ENCODE results near the gene EEF1G.

- TF ChIP-seq CEBPB (IDR thresholded peaks at IDR 0.05) (no peak), EP300 (IDR thresholded peaks at IDR 0.05; ENCODE audit: borderline replicate concordance) (no peak), RAD21 (IDR thresholded peaks at IDR 0.05; ENCODE audit: low read depth) (no peak)
These were observed 826 bp upstream of the EEF1G start for GRCh38 chr11:62574363-62575071.

All from Ishikawa (cell line).